Karpas-422 (cell line): ENCODE results near the gene EDNRB. TPM values are rescaled to one million over a fixed set of nuclear protein-coding genes. Genes with fewer than 3 reads are reported as not detected.

Experiments
- DNase-seq: peaks from one replicate; pipeline ENCODE4 v3.0.0-alpha.2; 2015
- H2AFZ ChIP-seq: fragments of 200-600 bp; sonication (generic); 2 replicates; pipeline ENCODE4 v1.6.1; 2014; ENCODE audit warnings: antibody characterized with exemption, low read length, mixed read lengths
- H3K27ac ChIP-seq: fragments of 200-600 bp; sonication (generic); 2 replicates; pipeline ENCODE4 v1.5.1; 2014; ENCODE audit warnings: mild to moderate bottlenecking, low read length, moderate library complexity
- H3K27me3 ChIP-seq: fragments of 200-600 bp; sonication (generic); 2 replicates; pipeline ENCODE4 v1.6.1; 2014; ENCODE audit warnings: low read length, mixed read lengths
- H3K36me3 ChIP-seq: fragments of 200-600 bp; sonication (generic); 2 replicates; pipeline ENCODE4 v1.6.1; 2014; ENCODE audit warnings: low read length, mixed read lengths; ENCODE audit not compliant: insufficient read depth
- H3K4me1 ChIP-seq: fragments of 200-600 bp; sonication (generic); 2 replicates; pipeline ENCODE4 v1.6.1; 2014; ENCODE audit warnings: mild to moderate bottlenecking, low read length, mixed read lengths
- H3K4me2 ChIP-seq: fragments of 200-600 bp; sonication (generic); 2 replicates; pipeline ENCODE4 v1.6.1; 2014; ENCODE audit warnings: low read length, low read depth, mild to moderate bottlenecking; ENCODE audit not compliant: poor library complexity, severe bottlenecking
- H3K4me3 ChIP-seq: fragments of 200-600 bp; sonication (generic); 2 replicates; pipeline ENCODE4 v1.5.1; 2014; ENCODE audit warnings: mild to moderate bottlenecking, antibody characterized with exemption, low read length, mixed read lengths
- H3K79me2 ChIP-seq: fragments of 200-600 bp; sonication (generic); 2 replicates; pipeline ENCODE4 v1.6.1; 2014; ENCODE audit warnings: mild to moderate bottlenecking, low read length, mixed read lengths
- H3K9ac ChIP-seq: fragments of 200-600 bp; sonication (generic); 2 replicates; pipeline ENCODE4 v1.6.0; 2014; ENCODE audit warnings: low read length
- H3K9me2 ChIP-seq: fragments of 200-600 bp; sonication (generic), shearing (Covaris generic); replicated peaks from 2 replicates; pipeline ENCODE4 v1.6.0; 2014; ENCODE audit warnings: mild to moderate bottlenecking, low read length, moderate library complexity; ENCODE audit not compliant: insufficient read depth
- H3K9me3 ChIP-seq: fragments of 300-700, 200-600 bp; sonication (generic); 2 replicates; pipeline ENCODE4 v1.6.1; 2014; ENCODE audit warnings: low read length, mixed read lengths
- H4K20me1 ChIP-seq: fragments of 200-600 bp; sonication (generic); 2 replicates; pipeline ENCODE4 v1.6.1; 2014; ENCODE audit warnings: mild to moderate bottlenecking, antibody characterized with exemption, low read length, low read depth; ENCODE audit not compliant: insufficient read depth
- total RNA-seq: library from RNA; depleted of rRNA; stranded (reverse); fragments of >200 nt; shearing (Covaris generic); gene quantifications from 2 replicates; pipeline ENCODE4 v1.2.3, GENCODE V29; 2014; ENCODE audit warnings: low replicate concordance

Gene EDNRB
- total RNA-seq, 1 experiment from 2014 or later: not detected

DNA sequence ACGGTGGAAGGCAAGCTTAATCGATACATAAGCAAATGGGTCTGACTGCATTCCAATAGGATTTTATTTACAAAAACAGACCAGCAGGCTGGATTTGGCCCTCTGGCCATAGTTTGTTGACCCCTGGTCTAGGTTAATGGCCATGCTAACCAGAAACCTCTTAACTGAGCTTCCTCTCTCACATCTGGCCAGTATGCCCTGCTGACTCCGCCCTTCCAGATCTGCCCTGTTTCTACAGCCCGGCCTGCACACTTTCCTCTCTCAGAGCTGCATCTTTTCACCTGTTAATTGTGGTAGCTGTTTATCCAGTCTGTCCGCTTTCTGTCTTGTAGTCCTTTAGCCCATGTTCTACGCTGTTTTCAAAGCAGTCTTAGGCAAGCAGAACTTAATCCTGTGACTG, 25.6 kb downstream of the EDNRB start:
- Histone ChIP-seq H3K79me2 (no peaks in the 10 kb centered on the region), H3K4me1 (no peaks in the 10 kb centered on the region), H3K4me3 (no peak overlapping the region), H3K36me3 (no peaks in the 10 kb centered on the region), H4K20me1 (no peaks in the 10 kb centered on the region), H3K4me2 (no peak overlapping the region), H2AFZ (no peak overlapping the region), H3K27ac (no peak overlapping the region), H3K9ac (no peak overlapping the region), H3K9me3 (no peaks in the 10 kb centered on the region), H3K9me2 (no peaks in the 10 kb centered on the region), H3K27me3 (no peaks in the 10 kb centered on the region)
- no peak for DNase-seq

GRCh38 chr13:77892491-77892890, 26.1 kb downstream of the EDNRB start:
- Histone ChIP-seq H3K9me3 (no peaks in the 10 kb centered on the region), H2AFZ (no peak overlapping the region), H3K4me3 (no peak overlapping the region), H4K20me1 (no peaks in the 10 kb centered on the region), H3K36me3 (no peaks in the 10 kb centered on the region), H3K27ac (no peak overlapping the region), H3K79me2 (no peaks in the 10 kb centered on the region), H3K4me2 (no peak overlapping the region), H3K4me1 (no peaks in the 10 kb centered on the region), H3K9me2 (no peaks in the 10 kb centered on the region), H3K9ac (no peak overlapping the region), H3K27me3 (no peaks in the 10 kb centered on the region)
- no peak for DNase-seq

- Histone ChIP-seq H3K4me3 (no peak overlapping the region), H3K27me3 (no peaks in the 10 kb centered on the region), H2AFZ (no peak overlapping the region), H4K20me1 (no peaks in the 10 kb centered on the region), H3K9me2 (no peaks in the 10 kb centered on the region), H3K36me3 (no peaks in the 10 kb centered on the region), H3K27ac (no peak overlapping the region), H3K4me1 (no peaks in the 10 kb centered on the region), H3K9ac (no peak overlapping the region), H3K9me3 (no peaks in the 10 kb centered on the region), H3K4me2 (no peak overlapping the region), H3K79me2 (no peaks in the 10 kb centered on the region)
- no peak for DNase-seq
Observed at GRCh38 chr13:77891486-77891885, 27.1 kb downstream of the EDNRB start.

DNA sequence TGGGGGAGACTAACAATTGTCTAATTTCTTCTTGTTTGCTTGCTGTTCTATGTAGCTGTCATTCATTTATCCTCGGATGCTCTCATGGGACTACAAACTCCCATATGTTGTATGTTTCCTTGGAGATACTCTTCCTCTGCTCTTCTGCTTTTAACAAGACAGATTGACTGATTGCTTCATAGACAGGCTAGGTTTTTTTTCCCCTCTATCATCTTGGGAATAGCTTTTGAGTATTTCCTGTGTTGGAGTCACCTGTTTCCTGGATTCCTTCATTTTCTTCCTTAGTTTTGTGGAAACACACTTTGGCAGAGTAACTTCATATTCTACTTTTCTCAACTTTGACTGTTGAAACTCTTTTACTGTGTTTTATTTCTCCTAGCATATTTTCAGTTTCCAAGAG, 27.6 kb downstream of the EDNRB start:
- H3K27ac ChIP-seq: no peak overlapping the region
- no peaks in the 10 kb centered on the region for H3K36me3 ChIP-seq
- no peak overlapping the region for H3K4me3 ChIP-seq
- no peak overlapping the region for H2AFZ ChIP-seq
- no peaks in the 10 kb centered on the region for H3K9me3 ChIP-seq
- H3K27me3 ChIP-seq: no peaks in the 10 kb centered on the region
- no peaks in the 10 kb centered on the region for H3K9me2 ChIP-seq
- DNase-seq: no peak
- H3K4me1 ChIP-seq: no peaks in the 10 kb centered on the region
- H3K79me2 ChIP-seq: no peaks in the 10 kb centered on the region
- no peaks in the 10 kb centered on the region for H4K20me1 ChIP-seq
- no peak overlapping the region for H3K4me2 ChIP-seq
- H3K9ac ChIP-seq: no peak overlapping the region

GRCh38 chr13:77883328-77883727, 35.3 kb downstream of the EDNRB start:
- no peaks in the 10 kb centered on the region for H3K9me3 ChIP-seq
- H3K4me2 ChIP-seq: no peak overlapping the region
- H3K4me1 ChIP-seq: no peaks in the 10 kb centered on the region
- H3K27me3 ChIP-seq: no peaks in the 10 kb centered on the region
- H2AFZ ChIP-seq: no peak overlapping the region
- no peaks in the 10 kb centered on the region for H4K20me1 ChIP-seq
- H3K9me2 ChIP-seq: no peaks in the 10 kb centered on the region; the same call in 1 of the 2 replicates
- no peak overlapping the region for H3K9ac ChIP-seq
- no peak overlapping the region for H3K27ac ChIP-seq
- H3K4me3 ChIP-seq: no peak overlapping the region
- no peaks in the 10 kb centered on the region for H3K36me3 ChIP-seq
- no peak for DNase-seq
- H3K79me2 ChIP-seq: no peaks in the 10 kb centered on the region

DNA sequence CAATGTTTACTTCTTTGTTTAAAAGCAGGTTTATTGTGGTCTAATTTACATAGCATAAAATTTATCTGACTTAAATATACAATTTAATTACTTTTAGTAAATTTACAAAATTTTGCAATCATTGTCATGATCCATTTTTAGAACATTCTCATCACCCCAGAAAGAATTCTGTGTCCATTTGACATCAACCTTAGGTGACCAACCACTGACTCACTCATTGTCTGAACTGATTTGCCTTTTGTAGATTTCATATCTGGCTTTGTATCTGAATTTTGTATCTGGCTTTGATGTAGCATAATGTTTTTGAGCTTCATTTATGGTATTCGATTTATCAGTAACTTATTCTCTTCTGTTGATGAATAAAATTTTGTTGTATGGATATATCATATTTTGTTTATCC, 40.4 kb downstream of the EDNRB start:
- no peak for DNase-seq
- Histone ChIP-seq H3K9me3 (no peaks in the 10 kb centered on the region), H4K20me1 (no peaks in the 10 kb centered on the region), H3K36me3 (no peaks in the 10 kb centered on the region), H3K4me3 (no peak overlapping the region), H3K27ac (no peak overlapping the region), H3K4me2 (no peak overlapping the region), H2AFZ (no peak overlapping the region), H3K4me1 (no peaks in the 10 kb centered on the region), H3K9me2 (no peaks in the 10 kb centered on the region; the same call in 1 of the 2 replicates), H3K79me2 (no peaks in the 10 kb centered on the region), H3K27me3 (no peaks in the 10 kb centered on the region), H3K9ac (no peak overlapping the region)

DNA sequence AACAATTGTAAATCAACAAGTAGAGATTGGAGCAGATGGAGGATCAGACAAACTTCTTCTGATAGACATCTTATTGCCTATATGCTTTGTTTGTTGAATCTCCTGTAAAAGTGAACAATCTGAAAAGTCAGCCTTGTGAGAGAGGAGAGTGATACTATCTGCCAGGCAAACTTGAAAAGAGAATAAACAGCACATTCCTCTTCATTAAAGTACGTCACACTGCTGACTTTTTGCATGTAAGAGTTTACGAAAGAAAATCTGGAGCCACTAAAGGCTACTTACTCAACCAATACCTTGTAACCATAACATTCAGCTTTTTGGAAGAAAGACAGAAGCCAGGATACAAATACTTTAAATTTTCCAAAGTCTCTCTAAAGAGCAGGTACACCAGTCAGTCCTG, 42.5 kb downstream of the EDNRB start:
- Histone ChIP-seq H3K27me3 (no peaks in the 10 kb centered on the region), H4K20me1 (no peaks in the 10 kb centered on the region), H3K9me2 (no peaks in the 10 kb centered on the region; the same call in 1 of the 2 replicates), H2AFZ (no peak overlapping the region), H3K27ac (no peak overlapping the region), H3K4me1 (no peaks in the 10 kb centered on the region), H3K9ac (no peak overlapping the region), H3K4me3 (no peak overlapping the region), H3K79me2 (no peaks in the 10 kb centered on the region), H3K4me2 (no peak overlapping the region), H3K9me3 (no peaks in the 10 kb centered on the region), H3K36me3 (no peaks in the 10 kb centered on the region)
- no peak for DNase-seq

DNA sequence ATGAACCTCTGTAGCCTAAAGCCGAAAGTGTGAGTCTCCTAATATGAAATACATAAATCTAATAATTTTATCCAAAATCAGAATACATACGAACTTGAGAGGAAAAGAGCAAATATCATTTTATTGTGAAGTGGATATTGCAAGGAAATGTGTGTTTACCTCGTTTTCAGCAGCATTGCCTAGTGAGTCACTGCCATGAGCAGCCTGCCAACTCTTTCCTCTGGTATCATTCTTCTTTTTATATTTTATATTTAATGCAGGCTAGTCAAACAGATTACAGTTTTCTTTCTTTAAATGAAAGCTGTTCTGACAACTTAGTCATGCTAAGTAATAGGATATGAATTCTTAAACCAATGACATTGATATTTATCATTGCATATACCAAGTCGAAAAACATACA, 44.2 kb downstream of the EDNRB start:
- Histone ChIP-seq H3K27ac (no peak overlapping the region), H3K27me3 (no peaks in the 10 kb centered on the region)

GRCh38 chr13:77872995-77873394, 45.6 kb downstream of the EDNRB start:
- H3K9me2 ChIP-seq: no peaks in the 10 kb centered on the region
- H3K4me1 ChIP-seq: no peaks in the 10 kb centered on the region
- H3K36me3 ChIP-seq: no peaks in the 10 kb centered on the region
- H2AFZ ChIP-seq: no peak overlapping the region
- H3K27ac ChIP-seq: no peak overlapping the region
- no peaks in the 10 kb centered on the region for H3K27me3 ChIP-seq
- no peak overlapping the region for H3K4me3 ChIP-seq
- no peak overlapping the region for H3K9ac ChIP-seq
- H3K4me2 ChIP-seq: no peak overlapping the region
- DNase-seq: no peak
- no peaks in the 10 kb centered on the region for H3K9me3 ChIP-seq
- H3K79me2 ChIP-seq: no peaks in the 10 kb centered on the region
- H4K20me1 ChIP-seq: no peaks in the 10 kb centered on the region

More for the DNA sequence above, 44.2 kb downstream of the EDNRB start:
- Histone ChIP-seq H3K4me1 (no peaks in the 10 kb centered on the region), H3K4me2 (no peak overlapping the region), H3K36me3 (no peaks in the 10 kb centered on the region), H3K4me3 (no peak overlapping the region), H2AFZ (no peak overlapping the region), H3K9ac (no peak overlapping the region), H3K9me2 (no peaks in the 10 kb centered on the region; the same call in 1 of the 2 replicates), H3K79me2 (no peaks in the 10 kb centered on the region), H3K9me3 (no peaks in the 10 kb centered on the region), H4K20me1 (no peaks in the 10 kb centered on the region)
- DNase-seq: no peak
